Hematopoietic multipotent progenitor cell treated with erythropoietin and hydrocortisone succinate and interleukin-3 and kit ligand, for 4 days (in vitro differentiated cells): ENCODE data around the gene GPHN.

Source experiments
- DNase-seq: peaks from one replicate; pipeline ENCODE4 v3.0.0-alpha.2; 2015

GPHN gene

DNA sequence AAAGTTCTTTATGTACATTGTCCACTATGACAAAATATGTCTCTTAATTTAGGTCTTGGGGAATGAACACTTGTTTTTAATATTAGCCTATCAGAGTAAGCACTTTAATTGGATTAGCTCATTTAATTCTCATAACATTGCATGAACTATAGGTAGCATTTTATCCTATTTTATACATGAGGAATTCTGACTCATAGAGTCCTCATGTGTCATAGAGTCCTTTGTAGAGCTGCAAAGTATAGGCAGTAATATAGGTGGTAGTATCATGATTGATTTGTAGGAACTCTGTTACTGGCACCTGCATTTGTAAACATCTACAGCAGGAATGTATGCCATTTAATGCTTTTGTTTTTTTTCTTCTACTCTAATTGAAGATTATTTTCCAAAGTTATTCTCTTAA, 96.0 kb downstream of the GPHN start:
- no peak for DNase-seq

DNA sequence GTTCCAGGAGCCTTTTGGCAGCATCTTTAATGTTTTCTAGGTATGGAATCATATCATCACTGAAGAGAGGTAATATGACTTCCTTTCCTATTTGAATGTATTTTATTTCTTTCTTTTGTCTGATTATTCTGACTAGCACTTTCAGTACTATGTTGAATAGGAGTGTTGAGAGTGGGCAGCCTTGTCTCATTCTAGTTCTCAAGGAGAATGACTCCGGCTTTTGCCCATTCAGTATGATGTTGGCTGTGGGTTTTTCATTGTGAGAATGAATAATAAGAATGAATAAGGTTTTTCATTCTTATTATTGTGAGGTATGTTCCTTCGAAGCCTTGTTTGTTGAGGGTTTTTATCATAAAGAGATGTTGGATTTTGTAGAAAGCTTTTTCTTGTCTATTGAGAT, 98.9 kb downstream of the GPHN start:
- no peak for DNase-seq

DNA sequence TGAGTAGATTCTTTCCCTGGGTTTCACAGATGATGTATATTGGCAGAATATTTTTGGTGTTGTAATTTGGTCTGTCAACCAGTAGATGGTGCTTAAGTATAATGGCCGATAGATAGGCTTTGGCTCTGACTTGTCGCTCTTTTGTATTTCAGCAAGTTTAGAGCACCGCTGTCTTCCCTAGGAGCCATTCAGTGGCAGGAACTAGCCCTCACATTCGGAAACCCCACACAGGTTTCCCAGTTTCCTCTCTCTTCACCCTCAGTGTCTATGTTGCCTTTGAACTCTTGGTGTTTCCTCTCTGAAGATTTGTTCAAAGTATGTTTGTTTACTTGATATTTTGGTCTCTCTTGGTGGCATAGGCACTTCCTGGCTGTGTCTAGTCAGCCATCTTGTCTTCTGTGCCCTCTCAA, 102.2 kb downstream of the GPHN start:
- peak; percentile 26 for DNase-seq

DNA sequence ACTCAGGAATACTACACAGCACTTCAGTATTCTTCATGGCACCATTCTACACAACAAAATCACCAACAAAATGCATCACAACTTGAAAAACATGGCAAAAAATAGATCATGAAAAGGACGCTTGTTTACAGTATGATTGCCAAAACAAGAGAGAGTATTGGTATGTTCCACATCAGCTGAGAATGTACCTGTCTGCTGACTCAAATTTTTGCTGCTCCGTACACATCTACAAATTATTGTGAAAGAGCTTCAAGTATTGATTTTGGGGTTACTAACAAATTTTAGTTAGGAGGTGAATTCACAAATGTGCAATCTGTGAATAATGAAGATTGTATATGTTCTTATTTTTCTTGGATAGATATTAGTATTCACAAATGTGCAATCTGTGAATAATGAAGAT, 105.4 kb downstream of the GPHN start:
- DNase-seq = no peak

DNA sequence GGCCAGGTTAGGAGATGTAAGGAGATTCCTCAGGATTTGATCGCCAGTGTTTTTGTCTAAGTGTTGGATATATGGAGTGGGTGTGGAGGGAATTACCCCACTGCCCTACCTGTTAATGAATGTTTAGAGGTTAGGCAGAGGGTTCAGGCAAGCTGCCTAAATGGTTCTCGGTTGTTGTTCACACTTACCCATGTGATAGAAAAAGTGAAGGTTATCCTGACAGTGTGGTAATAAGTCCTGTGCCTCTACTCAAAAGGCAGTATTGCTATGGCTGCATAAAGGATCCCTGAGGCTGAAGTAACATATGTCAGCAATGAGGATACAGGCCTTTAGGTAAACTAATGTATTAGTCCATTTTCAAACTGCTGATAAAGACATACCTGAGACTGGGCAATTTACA, 112.0 kb downstream of the GPHN start:
- no peak for DNase-seq

DNA sequence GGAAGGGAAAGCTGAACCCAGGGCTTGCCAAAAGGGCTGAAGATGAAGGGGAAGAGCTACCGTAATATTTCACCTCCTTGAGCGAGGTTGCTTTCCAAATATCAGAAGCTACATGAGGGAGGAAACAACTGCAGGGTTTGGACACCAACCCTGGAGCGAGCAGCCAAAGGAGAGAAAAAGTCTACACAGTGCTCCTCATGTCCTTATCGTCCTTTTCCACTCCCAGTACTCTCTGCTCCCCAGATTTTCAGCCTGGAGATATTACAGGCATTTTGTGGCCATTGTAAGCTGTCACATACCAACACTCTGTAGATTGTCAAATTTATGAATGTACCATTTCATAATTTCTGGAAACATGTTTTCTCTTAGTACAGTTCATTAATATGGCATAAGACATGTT, 115.9 kb downstream of the GPHN start:
- DNase-seq = no peak

DNA sequence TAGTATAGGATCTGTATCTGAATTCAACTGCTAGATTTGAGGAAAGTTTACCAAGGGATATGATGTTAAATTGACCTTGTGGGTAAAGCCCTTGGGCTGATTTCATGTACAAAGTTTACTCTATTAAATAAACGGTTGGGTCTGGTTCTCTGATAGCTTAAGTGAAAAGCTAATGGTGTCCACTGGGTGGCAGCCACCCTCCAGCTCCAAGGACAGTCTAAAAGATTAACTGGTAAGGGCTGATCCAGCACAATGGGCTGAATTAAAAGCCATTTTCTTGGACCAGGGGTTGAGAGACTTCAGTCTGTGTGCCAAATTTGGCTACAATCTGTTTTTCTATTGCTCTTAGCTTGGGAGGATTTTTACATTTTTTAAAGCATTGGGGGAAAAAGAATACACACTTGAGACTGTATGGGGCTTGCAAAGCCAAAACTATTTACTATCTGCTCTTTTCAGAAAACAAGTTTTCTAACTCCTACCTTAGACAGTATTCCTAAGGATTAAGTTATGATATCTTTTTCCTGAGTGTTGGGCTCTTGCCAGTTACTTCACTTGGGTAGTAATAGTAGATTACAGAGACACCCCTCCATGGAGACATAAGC, 116.5 kb downstream of the GPHN start:
- DNase-seq = peak; percentile 86

DNA sequence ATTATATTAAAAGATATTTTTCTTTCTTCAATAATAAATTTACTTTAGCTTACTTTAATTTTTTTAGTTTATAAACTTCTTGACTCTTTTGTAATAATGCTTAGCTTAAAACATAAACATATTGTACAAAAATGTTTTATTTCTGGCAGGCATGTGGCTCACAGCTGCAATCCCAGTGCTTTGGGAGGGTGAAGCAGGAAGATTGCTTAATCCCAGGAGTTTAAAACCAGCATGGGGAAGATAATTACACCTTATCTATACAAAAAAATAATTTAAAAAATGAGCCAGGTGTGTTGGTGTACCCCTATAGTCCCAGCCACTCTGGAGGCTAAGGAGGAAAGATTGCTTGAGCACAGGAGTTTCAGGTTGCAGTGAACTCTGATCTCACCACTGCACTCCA, 120.7 kb downstream of the GPHN start:
- no peak for DNase-seq

DNA sequence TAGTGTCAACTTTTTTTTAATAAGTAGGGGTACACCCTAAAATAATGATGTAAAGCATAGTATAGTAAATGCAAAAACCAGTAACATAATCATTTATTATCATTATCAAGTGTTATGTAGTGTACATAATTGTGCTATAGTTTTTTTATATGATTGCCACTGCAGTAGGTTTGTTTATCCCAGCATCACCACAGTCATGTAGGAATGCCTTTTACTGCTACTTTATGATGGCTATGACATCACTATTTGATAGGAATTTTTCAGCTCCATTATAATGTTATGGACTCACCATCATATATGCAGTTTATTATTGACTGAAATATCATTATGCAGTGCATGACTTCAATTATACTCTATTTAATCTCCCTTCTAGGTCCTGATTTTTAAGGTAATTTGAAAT, 121.6 kb downstream of the GPHN start:
- DNase-seq = no peak

DNA sequence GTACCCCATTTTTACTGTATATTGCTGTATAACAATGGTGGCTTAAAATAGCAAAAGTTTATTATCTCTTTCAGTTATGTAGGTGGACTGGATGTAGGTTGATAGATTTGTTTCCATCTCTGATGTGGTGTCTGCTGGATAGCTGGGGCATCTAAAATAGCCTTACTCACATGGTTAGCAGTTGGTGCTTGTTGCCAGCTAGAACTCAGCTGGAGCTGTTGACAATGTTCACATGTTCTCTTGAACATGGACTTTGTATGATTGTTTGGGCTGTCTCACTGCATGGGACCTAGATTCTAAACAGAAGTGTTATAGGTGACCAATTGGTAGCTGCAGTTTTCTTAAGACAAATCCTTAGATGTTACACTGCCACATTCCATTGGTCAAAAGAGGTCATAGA, 126.9 kb downstream of the GPHN start:
- DNase-seq = no peak

DNA sequence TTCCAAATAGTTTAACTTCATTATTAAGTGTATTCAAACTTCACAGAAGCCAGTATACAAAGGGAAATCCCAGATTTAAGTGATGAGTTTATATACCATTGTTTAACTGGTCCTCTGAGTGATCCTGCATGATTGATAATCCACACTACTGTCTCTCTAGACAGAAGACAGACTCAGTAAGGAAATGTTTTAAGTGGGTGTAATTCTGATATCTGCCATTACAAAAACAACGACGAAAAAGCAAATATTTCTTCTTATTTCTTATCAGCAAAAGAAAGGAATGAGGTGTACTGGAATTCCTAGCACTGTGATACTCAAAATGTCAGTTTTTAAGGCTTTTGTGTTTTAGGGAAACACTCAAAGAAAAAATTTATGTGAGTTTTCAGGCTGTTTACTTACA, 127.5 kb downstream of the GPHN start:
- DNase-seq = no peak

DNA sequence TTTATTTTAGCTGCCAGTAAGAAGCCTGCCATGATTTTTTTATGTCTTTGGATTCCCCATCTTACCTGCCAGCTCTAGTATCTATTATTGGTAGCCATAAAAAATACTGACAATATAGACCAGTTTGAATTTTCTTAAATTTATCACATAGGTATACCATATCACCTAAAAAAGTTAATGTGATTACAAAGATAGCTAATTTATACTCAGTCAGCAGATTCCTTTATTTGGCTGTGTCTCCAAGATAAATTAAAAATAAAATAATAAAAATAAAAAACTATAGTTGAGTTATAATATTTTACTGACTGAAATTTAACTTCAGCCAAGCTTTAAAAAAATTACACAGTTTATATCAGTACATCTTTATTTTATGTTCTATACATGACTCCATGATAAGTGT, 128.3 kb downstream of the GPHN start:
- DNase-seq = no peak

DNA sequence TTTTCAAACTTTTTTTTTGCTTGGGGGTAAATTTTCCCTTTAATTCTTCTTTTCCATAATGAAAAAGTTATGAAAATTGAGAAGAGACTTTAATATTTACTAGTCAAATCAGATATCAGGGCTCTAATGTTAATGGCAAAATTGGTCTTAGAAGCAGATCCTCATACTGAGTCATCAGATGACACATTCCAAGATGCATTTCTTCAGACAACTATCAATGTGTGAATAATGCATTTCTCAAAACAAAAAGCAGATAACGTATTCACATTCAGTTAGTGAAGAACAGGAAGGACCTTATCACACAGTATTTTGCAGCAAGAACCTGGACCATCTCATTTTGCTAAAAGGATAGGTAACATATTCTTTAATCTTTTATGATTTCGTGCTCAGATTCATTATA, 130.7 kb downstream of the GPHN start:
- DNase-seq = peak; percentile 7

DNA sequence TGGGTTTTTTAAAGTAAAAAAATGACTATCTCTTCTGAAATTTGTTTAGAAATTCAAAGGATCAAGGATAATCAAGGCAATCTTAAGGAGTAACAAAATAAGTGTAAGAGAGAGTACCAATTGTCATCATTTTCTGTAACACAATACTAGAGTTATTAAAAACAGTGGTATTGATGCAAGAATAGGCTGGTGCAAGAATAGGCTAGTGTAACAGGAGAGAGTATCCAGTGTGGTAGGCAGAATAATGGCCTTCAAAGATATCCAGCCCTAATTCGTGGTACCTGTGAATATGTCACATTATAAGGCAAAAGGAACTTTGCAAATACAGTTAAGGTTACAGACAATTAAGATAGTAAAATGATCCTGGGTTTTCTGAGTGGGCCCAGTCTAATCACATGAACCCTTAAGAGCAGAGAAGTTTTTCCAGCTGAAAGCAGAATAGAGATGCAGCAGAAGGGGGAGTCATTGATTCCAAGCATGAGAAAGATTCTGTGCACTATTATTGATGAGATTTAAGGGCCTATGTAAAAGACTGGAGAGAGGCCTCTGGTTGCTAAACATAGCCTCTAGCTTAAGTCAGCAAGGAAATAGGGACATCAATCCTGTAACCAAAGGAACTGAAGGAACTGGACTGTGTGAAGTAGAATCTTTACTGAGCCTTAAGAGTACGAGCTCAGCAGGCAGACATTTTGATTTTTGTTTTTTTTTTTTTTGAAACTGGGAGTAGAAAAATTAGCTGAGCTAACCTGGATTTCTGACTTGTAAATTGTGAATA, 134.1 kb downstream of the GPHN start:
- DNase-seq = no peak

DNA sequence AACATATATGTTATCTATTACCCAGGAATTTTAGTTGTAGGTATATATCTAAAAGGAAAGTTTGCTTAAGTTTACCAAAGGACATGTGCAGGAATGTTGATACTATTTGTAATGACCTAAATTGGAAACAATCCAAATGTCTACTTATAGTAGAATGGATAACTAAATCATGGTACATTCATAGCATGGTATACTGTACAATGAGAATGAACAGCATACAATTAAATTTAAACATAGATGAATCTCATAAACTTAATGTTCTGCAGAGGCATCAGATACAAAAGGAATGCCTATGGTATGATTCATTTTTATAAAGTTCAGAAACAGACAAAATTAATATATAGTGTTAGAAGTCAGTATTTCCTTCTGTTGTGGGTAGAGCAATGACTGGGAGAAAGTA, 135.4 kb downstream of the GPHN start:
- no peak for DNase-seq

DNA sequence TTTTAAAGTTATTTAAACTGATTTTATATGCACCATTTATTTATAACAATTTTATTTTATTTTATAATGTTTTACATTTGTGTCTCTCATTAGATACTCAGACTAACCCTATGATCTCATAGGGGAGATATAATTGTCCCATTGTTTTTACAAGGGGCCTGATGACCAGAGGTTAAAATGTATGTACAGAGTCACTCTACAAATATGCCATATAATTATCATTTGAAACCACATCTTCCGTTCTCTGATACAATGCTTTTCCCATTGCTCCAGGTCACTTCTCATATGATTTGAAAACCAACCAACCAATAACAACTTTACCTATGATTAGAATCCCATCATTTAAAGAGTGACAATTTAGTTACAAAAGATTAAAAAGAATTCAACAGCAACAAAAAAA, 137.8 kb downstream of the GPHN start:
- DNase-seq = no peak

DNA sequence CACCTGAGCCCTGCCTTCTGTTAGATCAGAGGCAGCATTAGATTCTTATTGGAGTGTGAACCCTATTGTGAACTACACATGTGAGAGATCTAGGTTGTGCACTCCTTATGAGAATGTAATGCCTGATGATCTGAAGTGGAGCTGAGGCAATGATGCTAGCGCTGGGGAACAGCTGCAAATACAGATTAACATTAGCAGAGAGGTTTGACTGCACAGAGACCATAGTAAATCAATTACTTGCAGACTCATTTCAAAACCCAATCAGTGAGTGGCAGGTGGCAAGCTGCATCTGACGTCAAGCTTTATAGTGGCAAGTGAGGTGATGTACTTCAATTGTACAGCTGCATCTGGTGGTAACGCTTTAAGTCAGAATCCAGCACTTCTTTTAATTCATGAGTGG, 141.6 kb downstream of the GPHN start:
- DNase-seq = peak; percentile 8

DNA sequence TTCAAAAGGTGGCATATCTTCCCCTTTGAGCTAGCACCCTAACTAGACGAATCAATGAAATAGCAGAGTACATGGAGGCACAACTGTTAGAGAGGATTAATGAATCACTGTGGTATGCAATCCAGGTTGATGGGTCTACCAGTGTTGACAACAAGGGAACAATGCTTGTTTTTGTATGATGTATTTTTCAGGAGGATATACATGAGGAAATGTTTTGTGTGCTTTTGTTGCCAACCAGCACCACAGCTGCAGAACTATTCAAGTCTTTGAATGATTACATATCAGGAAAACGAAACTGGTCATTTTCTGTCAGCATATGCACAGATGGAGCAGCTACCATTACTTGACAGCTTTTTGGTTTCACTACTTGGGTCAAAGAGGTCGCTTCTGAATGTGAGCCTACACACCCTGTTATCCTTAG, 142.6 kb downstream of the GPHN start:
- no peak for DNase-seq

DNA sequence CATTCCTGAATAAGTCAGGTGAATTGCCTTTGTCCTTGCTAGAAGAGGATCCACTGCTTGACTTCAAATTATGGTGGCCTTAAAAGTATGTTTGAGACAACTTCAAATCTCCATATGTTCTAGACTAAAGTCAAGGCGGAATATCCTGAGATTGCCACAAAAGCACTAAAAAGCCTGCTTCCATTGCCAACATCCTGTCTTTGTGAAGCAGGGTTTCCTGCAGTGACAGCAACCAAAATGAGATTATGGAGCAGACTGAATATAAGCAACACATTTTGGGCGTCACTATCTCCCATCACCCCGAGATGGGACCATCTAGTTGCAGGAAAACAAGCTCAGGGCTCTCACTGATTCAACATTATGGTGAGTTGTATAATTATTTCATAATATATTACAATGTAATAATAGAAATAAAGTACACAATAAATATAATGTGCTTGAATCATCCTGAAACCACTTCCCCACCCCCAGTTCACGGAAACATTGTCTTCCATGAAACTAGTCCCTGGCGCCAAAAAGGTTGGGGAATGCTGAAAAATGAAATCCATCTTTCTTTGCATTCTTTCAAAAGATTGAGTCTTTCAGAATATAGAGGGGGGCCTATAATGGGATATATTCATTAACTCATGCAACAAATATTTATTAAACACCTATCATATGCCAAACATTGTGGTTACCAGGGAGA, 143.7 kb downstream of the GPHN start:
- DNase-seq = no peak

DNA sequence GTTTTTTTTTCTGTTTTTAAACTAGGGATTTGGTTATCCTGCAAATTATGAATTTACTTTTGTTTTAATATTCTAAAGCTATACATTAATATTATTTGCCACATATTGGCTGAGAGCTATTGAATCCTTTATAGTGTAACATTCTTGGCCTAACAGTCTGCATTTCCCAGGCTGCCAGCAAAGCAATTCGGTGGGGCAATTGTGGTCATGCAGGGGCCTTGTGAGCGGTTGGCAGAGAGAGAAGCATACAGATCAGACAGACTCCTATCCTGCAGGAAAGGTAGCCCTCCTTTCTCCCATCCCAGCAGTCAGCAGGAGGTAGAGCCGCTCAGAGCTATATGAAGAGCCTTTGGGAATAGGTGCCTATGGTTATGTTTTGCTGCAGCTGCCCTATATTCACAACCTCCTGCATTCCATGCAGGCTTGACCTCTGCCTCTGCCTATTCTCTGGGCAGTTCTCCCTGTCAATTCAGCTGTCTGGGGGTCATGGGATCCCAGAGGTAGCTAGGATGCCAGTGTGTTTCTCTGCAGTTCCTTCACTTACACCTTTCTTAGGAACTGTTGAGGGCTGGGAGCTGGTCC, 144.7 kb downstream of the GPHN start:
- no peak for DNase-seq

DNA sequence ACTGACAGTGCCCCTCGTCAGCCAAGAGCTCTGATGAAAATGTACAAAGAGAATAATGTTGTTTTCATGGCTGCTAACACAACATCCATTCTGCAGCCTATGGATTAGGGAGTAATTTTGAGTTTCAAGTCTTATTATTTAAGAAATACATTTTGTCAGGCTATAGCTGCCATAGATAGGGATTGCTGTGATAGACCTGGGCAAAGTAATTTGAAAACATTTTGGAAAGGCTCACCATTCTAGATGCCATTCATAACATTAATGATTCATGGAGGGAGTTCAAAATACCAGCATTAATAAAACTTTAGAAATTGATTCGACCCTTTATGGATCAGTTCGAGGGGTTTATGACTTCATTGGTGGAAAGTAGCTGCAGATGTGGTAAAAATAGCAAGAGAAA, 149.8 kb downstream of the GPHN start:
- no peak for DNase-seq

DNA sequence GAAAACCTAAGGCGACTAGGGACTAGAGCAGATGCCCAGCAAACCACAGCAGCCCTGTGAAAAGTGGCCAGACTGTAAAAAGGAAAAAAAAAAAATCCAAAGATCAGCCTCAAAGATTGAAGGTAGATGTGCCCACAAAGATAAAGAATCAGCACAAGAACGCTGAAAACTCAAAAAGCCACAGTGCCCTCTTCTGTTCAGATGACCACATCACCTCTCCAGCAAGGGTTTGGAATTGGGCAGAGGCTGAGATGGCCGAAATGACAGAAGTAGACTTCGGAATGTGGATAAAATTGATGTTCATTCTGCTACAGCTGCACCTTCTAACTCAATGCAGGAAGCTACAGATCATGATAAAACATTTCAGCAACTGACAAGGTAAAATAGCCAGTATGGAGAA, 154.4 kb downstream of the GPHN start:
- peak; percentile 10 for DNase-seq

DNA sequence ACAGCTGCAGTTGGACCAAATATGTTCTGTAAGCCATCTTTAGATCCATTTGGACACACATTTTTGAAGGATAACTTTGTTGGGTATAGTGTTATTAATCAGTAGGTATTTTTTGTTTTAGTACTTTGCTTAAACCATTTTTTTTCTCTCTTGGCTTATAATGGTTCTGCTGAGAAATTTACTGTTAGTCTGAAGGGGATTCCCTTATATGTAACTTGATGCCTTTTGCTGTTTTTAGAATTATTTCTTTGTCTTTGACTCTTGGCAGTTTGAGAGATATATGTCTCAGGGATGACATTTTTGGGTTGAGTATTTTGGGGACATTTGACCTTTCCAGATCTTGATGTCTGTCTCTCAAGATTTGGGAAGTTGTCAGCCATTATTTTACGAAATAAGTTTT, 169.8 kb downstream of the GPHN start:
- no peak for DNase-seq

DNA sequence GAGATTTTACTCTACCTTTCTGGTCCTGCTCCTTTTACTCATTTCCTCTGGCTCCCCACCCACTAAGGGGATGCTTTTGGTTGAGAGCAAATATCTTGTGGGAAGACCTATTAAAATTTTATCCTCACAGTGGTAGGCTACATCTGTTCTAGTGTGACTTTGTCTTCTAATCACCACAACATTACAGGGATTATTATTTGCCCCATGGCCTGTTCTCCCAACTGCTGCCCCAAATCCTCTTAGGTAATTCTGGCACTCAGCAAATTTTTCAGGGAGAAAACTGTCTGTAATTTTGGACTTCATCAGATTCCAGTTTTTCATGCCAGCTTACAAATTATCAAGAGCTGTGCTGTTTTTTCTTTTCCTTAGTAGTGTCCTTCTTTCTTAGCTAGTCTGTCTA, 172.3 kb downstream of the GPHN start:
- DNase-seq = no peak
